Measurements from ENCODE around the gene AKT1S1. TPM values are rescaled to one million over a fixed set of nuclear protein-coding genes. Genes with fewer than 3 reads are reported as not detected.
"Not testable (repeated sequence)": the region's sequence is repeated elsewhere in the genome, so short reads cannot be mapped to it uniquely, and the experiment has no call there.

Gene AKT1S1
- total RNA-seq, 1 donor, result 3.0 TPM

GRCh38 chr19:49832556-49832955 is 44.6 kb downstream of the AKT1S1 start:
- no peak overlapping the region for H3K4me3 ChIP-seq (ENCODE audit: low read length)
- no peaks in the 10 kb centered on the region for H3K27me3 ChIP-seq (ENCODE audit: insufficient read depth, low read length)
- H3K9me3 ChIP-seq (ENCODE audit: low read depth, low read length), result no peaks in the 10 kb centered on the region
- peaks cover 23% of the 10 kb centered on the region for H3K4me1 ChIP-seq (ENCODE audit: insufficient read depth, low read length)

GRCh38 chr19:49831592-49831991 is 45.6 kb downstream of the AKT1S1 start:
- no peak overlapping the region for H3K4me3 ChIP-seq (ENCODE audit: low read length)
- H3K27me3 ChIP-seq (ENCODE audit: insufficient read depth, low read length), result no peaks in the 10 kb centered on the region
- H3K9me3 ChIP-seq (ENCODE audit: low read depth, low read length), result no peaks in the 10 kb centered on the region
- H3K4me1 ChIP-seq (ENCODE audit: insufficient read depth, low read length), result peaks cover 23% of the 10 kb centered on the region

- no peaks in the 10 kb centered on the region for H3K27me3 ChIP-seq (ENCODE audit: insufficient read depth, low read length)
- no peak overlapping the region for H3K4me3 ChIP-seq (ENCODE audit: low read length)
- peaks cover 23% of the 10 kb centered on the region for H3K4me1 ChIP-seq (ENCODE audit: insufficient read depth, low read length)
- no peaks in the 10 kb centered on the region for H3K9me3 ChIP-seq (ENCODE audit: low read depth, low read length)
Measured at GRCh38 chr19:49830766-49831165, 46.4 kb downstream of the AKT1S1 start.

DNA sequence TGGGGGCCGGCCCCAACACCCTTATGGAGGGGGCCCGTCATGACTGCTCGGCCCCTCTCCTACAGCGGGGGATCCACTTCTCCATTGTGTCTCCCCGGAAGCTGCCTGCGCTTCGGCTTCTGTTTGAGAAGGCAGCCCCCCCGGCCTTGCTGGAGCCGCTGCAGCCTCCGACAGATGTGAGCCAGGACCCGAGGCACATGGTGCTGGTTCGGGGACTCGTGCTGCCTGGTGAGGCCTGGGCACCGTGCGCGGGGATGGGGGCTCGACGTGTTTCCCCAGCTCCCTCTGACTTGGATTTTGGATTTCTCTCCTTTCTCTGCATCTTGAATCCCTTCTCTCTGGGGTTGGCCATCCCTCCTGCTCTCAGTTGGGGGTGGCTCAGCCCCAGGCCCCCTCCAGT is 47.4 kb downstream of the AKT1S1 start:
- H3K4me1 ChIP-seq (ENCODE audit: insufficient read depth, low read length), result peaks cover 23% of the 10 kb centered on the region
- H3K9me3 ChIP-seq (ENCODE audit: low read depth, low read length), result no peaks in the 10 kb centered on the region
- H3K27me3 ChIP-seq (ENCODE audit: insufficient read depth, low read length), result no peaks in the 10 kb centered on the region
- no peak overlapping the region for H3K4me3 ChIP-seq (ENCODE audit: low read length)

GRCh38 chr19:49829200-49829599 is 48.0 kb downstream of the AKT1S1 start:
- Histone ChIP-seq H3K4me3 (ENCODE audit: low read length) (no peak overlapping the region), H3K4me1 (ENCODE audit: insufficient read depth, low read length) (peaks cover 23% of the 10 kb centered on the region), H3K9me3 (ENCODE audit: low read depth, low read length) (no peaks in the 10 kb centered on the region), H3K27me3 (ENCODE audit: insufficient read depth, low read length) (no peaks in the 10 kb centered on the region)

DNA sequence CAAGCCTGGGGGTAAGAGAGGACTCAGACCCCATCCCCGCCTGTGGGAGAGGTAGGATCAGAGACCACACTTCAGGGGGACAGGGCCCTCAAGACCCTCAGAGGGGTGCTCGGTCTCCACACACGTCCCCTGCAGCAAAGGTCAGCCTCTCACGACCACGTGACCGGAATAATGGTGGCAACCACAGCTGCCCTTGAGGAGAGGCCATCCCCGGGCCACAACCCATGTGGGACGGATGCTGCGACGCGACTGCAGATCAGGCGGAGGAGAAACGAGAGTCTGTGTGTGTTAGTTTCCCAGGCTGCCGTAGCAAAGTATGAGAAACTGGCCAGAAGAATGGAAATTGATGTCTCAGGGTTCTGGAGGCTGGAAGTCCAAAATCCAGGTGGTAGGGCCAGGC is 50.1 kb downstream of the AKT1S1 start:
- Histone ChIP-seq H3K27me3 (ENCODE audit: insufficient read depth, low read length) (no peaks in the 10 kb centered on the region), H3K4me3 (ENCODE audit: low read length) (no peak overlapping the region), H3K9me3 (ENCODE audit: low read depth, low read length) (no peaks in the 10 kb centered on the region), H3K4me1 (ENCODE audit: insufficient read depth, low read length) (peaks cover 12% of the 10 kb centered on the region)

- Histone ChIP-seq H3K27me3 (ENCODE audit: insufficient read depth, low read length) (no peaks in the 10 kb centered on the region), H3K9me3 (ENCODE audit: low read depth, low read length) (no peaks in the 10 kb centered on the region), H3K4me3 (ENCODE audit: low read length) (no peak overlapping the region), H3K4me1 (ENCODE audit: insufficient read depth, low read length) (peaks cover under 1% of the 10 kb centered on the region)
Measured at GRCh38 chr19:49824662-49825061, 52.5 kb downstream of the AKT1S1 start.

DNA sequence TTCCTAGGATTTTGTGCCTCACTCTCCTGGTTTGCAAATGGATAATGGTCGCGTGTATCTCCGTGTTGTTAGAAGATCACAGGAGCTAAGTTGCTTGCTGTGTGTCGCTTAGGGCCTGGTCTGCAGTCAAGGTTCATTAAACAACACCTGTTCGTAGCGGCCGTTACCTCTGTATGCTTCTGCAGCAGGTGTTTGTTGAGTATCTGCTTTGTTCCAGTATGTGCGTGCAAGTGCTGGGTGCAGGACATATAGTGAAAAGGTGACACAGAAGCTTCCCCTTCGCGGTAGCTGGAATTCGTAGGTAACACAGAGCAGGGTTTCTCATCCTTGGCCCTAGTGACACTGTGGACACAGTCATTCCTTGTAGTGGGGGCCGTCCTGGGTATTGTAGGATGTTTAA is 53.7 kb downstream of the AKT1S1 start:
- H3K27me3 ChIP-seq (ENCODE audit: insufficient read depth, low read length), result no peaks in the 10 kb centered on the region
- no peak overlapping the region for H3K4me3 ChIP-seq (ENCODE audit: low read length)
- H3K9me3 ChIP-seq (ENCODE audit: low read depth, low read length), result no peaks in the 10 kb centered on the region
- H3K4me1 ChIP-seq (ENCODE audit: insufficient read depth, low read length), result peaks cover 13% of the 10 kb centered on the region

DNA sequence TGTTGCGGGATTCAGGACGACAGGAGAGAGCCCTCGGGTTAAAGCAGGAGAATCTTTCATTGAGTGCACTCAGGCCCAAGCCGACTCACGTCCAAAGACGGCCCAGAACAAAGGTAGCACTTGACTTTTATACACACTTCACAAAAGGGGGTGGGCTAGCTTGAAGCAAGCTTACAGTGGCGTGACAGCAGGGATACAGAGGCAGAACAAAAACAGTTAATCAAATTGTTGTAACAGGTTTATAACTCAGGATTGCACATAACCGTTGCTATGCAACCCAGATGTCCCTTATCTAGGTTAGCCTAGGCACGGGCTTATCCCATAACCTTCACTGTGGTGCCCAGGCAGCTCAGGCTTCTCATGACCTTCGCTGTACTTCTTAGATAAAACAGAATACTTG is 57.0 kb downstream of the AKT1S1 start:
- Histone ChIP-seq H3K4me3 (ENCODE audit: low read length) (no peak overlapping the region), H3K4me1 (ENCODE audit: insufficient read depth, low read length) (peaks cover 23% of the 10 kb centered on the region), H3K27me3 (ENCODE audit: insufficient read depth, low read length) (no peaks in the 10 kb centered on the region), H3K9me3 (ENCODE audit: low read depth, low read length) (no peaks in the 10 kb centered on the region)

- H3K27me3 ChIP-seq (ENCODE audit: insufficient read depth, low read length); H3K4me3 ChIP-seq (ENCODE audit: low read length); H3K9me3 ChIP-seq (ENCODE audit: low read depth, low read length): not testable (repeated sequence)
- peaks cover 23% of the 10 kb centered on the region for H3K4me1 ChIP-seq (ENCODE audit: insufficient read depth, low read length)
Measured at GRCh38 chr19:49819452-49820115, 57.6 kb downstream of the AKT1S1 start.

Other genes starting within 250 kb of the AKT1S1 start
- 8.7 TPM for gene RRAS, start 237.2 kb downstream of the AKT1S1 start, total RNA-seq
- 8.9 TPM for gene SCAF1, start 235.1 kb downstream of the AKT1S1 start, total RNA-seq
- 27.2 TPM for gene IRF3, start 211.5 kb downstream of the AKT1S1 start, total RNA-seq
- 1.8 TPM for gene BCL2L12, start 211.4 kb downstream of the AKT1S1 start, total RNA-seq
- gene PRMT1, start 200.1 kb downstream of the AKT1S1 start, total RNA-seq, result 51.1 TPM
- gene ADM5, start 187.8 kb downstream of the AKT1S1 start, total RNA-seq, result 0.84 TPM
- gene CPT1C, start 186.2 kb downstream of the AKT1S1 start, total RNA-seq, result 0.73 TPM
- 0.31 TPM for gene TSKS, start 114.0 kb downstream of the AKT1S1 start, total RNA-seq
- 30.2 TPM for gene AP2A1, start 110.4 kb downstream of the AKT1S1 start, total RNA-seq
- gene FUZ, start 64.1 kb downstream of the AKT1S1 start, total RNA-seq, result 4.6 TPM
- gene MED25, start 59.1 kb downstream of the AKT1S1 start, total RNA-seq, result 15.1 TPM
- gene PTOV1, start 26.2 kb downstream of the AKT1S1 start, total RNA-seq, result 26.1 TPM
- gene PNKP, start 9.8 kb downstream of the AKT1S1 start, total RNA-seq, result 28.4 TPM
- gene TBC1D17, start 347 bp upstream of the AKT1S1 start, total RNA-seq, result 6.1 TPM
- 2.0 TPM for gene IL4I1, start 19.5 kb upstream of the AKT1S1 start, total RNA-seq
- 5.0 TPM for gene ATF5, start 51.9 kb upstream of the AKT1S1 start, total RNA-seq
- 21.8 TPM for gene NUP62, start 52.1 kb upstream of the AKT1S1 start, total RNA-seq
- gene SIGLEC11, start 83.8 kb upstream of the AKT1S1 start, total RNA-seq, result 0.10 TPM
- gene VRK3, start 148.0 kb upstream of the AKT1S1 start, total RNA-seq, result 23.7 TPM
- 2.0 TPM for gene ZNF473, start 148.7 kb upstream of the AKT1S1 start, total RNA-seq